ENCODE data around the gene VSTM1.

GRCh38 chr19:54041969-54042606 lies 21.6 kb downstream of the VSTM1 start:
- TF ChIP-seq GATA3 (IDR thresholded peaks at IDR 0.05; ENCODE audit: low read depth, low read length): no peak
- TF ChIP-seq GATA2 (IDR thresholded peaks at IDR 0.05; ENCODE audit: low read depth, low read length): no peak

All from SH-SY5Y (cell line).